Right lobe of liver (tissue), 4 donors: Measurements from ENCODE around the gene RNASET2.

Experiments
- POLR2A ChIP-seq: fragments of 450-650 bp; IDR thresholded peaks from one replicate; pipeline ENCODE4 v1.6.1; 2017; ENCODE audit warnings: antibody characterized with exemption, mild to moderate bottlenecking
- TF ChIP-seq, protein P1 (sequence below), 4 donors: fragments of 200-600 bp in 3 of 4; fragments of 450-650 bp in 1 of 4; IDR thresholded peaks; one replicate each; pipeline versions ENCODE4 v1.5.1 to v1.8.0; 2016 to 2022; ENCODE audit warnings: antibody characterized with exemption in 4 of 4, mild to moderate bottlenecking in 2 of 4
- donor health status: DM: no; HTN: no; CAD: no.
- donor health status: DM: no; HTN: no; CAD: no.
- donor health status: DM: no; HTN: yes; CAD: no.

DNA sequence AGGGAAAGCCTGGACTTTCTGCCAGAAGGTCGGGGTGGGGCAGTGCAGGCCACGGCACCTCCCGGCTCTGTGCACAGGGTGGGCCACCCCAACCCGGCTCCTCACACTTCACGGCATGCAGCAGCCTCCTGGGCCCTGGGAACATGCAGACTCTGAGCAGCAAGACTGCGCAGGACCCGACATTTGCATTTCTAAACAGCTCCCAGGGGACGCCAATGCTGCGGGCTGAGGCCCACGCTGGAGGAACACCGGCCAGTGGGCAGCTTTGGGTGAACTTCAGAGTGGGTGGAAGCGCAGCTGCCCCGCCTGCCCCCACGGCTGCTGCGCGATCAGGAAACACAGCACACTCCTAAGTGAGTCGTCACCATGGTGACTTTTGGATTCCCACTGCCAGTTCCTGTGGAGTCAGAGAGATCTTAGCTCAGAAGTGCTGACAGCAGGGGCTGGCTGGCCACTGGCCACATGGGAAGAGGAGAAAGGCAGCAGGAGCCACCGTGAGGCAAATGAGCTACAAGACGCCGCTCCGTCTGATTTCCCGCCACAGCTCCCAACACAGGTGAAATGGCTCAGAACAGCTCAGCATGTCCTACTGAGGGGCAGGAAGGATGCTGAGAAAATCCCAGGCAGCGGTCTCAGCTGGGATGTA is 52.1 kb downstream of the RNASET2 start:
- TF ChIP-seq POLR2A: no peak
- TF ChIP-seq, protein P1, sequence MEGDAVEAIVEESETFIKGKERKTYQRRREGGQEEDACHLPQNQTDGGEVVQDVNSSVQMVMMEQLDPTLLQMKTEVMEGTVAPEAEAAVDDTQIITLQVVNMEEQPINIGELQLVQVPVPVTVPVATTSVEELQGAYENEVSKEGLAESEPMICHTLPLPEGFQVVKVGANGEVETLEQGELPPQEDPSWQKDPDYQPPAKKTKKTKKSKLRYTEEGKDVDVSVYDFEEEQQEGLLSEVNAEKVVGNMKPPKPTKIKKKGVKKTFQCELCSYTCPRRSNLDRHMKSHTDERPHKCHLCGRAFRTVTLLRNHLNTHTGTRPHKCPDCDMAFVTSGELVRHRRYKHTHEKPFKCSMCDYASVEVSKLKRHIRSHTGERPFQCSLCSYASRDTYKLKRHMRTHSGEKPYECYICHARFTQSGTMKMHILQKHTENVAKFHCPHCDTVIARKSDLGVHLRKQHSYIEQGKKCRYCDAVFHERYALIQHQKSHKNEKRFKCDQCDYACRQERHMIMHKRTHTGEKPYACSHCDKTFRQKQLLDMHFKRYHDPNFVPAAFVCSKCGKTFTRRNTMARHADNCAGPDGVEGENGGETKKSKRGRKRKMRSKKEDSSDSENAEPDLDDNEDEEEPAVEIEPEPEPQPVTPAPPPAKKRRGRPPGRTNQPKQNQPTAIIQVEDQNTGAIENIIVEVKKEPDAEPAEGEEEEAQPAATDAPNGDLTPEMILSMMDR (IDR thresholded peaks at IDR 0.05): no peak
